ENCODE results near the gene ANKRD66. TPM values are rescaled to one million over a fixed set of nuclear protein-coding genes. Genes with fewer than 3 reads are reported as not detected.

The ANKRD66 gene
- polyA plus RNA-seq, 1 of the 3 experiments (the other 2 are of a cell fraction): not detected

- CTCF ChIA-PET: interaction anchor here (1.0 kb wide), 1 partner anchor 11 kb away, joined by 3 read pairs; no protein-coding TSS in a partner anchor
- Histone ChIP-seq H3K9ac (no peak overlapping the region), H4K20me1 (ENCODE audit: insufficient read depth) (no peaks in the 10 kb centered on the region), H3F3A (replicated peaks; ENCODE audit: insufficient read depth) (no peaks in the 10 kb centered on the region), H3K9me2 (no peaks in the 10 kb centered on the region), H3K4me3 (ENCODE audit: low read depth in 2 of 2, low read length in 1 of 2) (no peak overlapping the region), H2AFZ (ENCODE audit: low read depth) (no peak overlapping the region), H3K27ac (ENCODE audit: low read depth in 2 of 2, low read length in 1 of 2) (no peak overlapping the region), H3K27me3 (ENCODE audit: insufficient read depth) (no peaks in the 10 kb centered on the region; the same call in 1 of the 2 replicates), H3K36me3 (replicated peaks in 1 of 2; ENCODE audit: control insufficient read depth in 1 of 2, insufficient read depth in 2 of 2, low read length in 1 of 2) (no peaks in the 10 kb centered on the region), H3K4me2 (no peak overlapping the region), H3K79me2 (ENCODE audit: insufficient read depth) (no peaks in the 10 kb centered on the region), H3K4me1 (ENCODE audit: control insufficient read depth in 1 of 2, insufficient read depth in 2 of 2, low read depth in 1 of 2, low read length in 1 of 2) (no peaks in the 10 kb centered on the region), H3K9me3 (no peaks in the 10 kb centered on the region)
- WGBS (ENCODE audit: low lambda C conversion rate): 0% methylated on average over 1 of the region's 1 CpG
- DNase-seq: no peak
- no peak for TF ChIP-seq YY1 (IDR thresholded peaks at IDR 0.05; ENCODE audit: low read depth)
- no peak for TF ChIP-seq RCOR1 (IDR thresholded peaks at IDR 0.05; ENCODE audit: low read length)
- no peak for TF ChIP-seq FOXJ3 (CRISPR knock-in tag; IDR thresholded peaks at IDR 0.05)
- TF ChIP-seq EZH2phosphoT487 (IDR thresholded peaks at IDR 0.05; ENCODE audit: borderline replicate concordance, low read depth): no peak
- TF ChIP-seq POLR2AphosphoS5 (IDR thresholded peaks at IDR 0.05; ENCODE audit: low read depth, low read length): no peak
- TF ChIP-seq SIN3A (IDR thresholded peaks at IDR 0.05; ENCODE audit: borderline replicate concordance, low read depth, low read length): no peak
- TF ChIP-seq MXI1 (IDR thresholded peaks at IDR 0.05; ENCODE audit: low read depth, low read length): no peak
- no peak for TF ChIP-seq RXRA (IDR thresholded peaks at IDR 0.05; ENCODE audit: borderline replicate concordance, low read depth)
- POLR2A ChIA-PET: no interaction called here
Measured at GRCh38 chr6:46755865-46756264, 9.1 kb downstream of the ANKRD66 start.

- CTCF ChIA-PET: no interaction called here
- Histone ChIP-seq H3F3A (replicated peaks; ENCODE audit: insufficient read depth) (no peaks in the 10 kb centered on the region), H3K27me3 (ENCODE audit: insufficient read depth) (no peaks in the 10 kb centered on the region; the same call in 1 of the 2 replicates), H4K20me1 (ENCODE audit: insufficient read depth) (no peaks in the 10 kb centered on the region), H3K9me2 (no peaks in the 10 kb centered on the region), H3K27ac (ENCODE audit: low read depth in 2 of 2, low read length in 1 of 2) (no peak overlapping the region), H3K4me1 (ENCODE audit: control insufficient read depth in 1 of 2, insufficient read depth in 2 of 2, low read depth in 1 of 2, low read length in 1 of 2) (no peaks in the 10 kb centered on the region), H3K36me3 (replicated peaks in 1 of 2; ENCODE audit: control insufficient read depth in 1 of 2, insufficient read depth in 2 of 2, low read length in 1 of 2) (no peaks in the 10 kb centered on the region), H3K9me3 (no peaks in the 10 kb centered on the region), H3K4me3 (ENCODE audit: low read depth in 2 of 2, low read length in 1 of 2) (no peak overlapping the region), H3K9ac (no peak overlapping the region), H3K4me2 (no peak overlapping the region), H3K79me2 (ENCODE audit: insufficient read depth) (no peaks in the 10 kb centered on the region), H2AFZ (ENCODE audit: low read depth) (no peak overlapping the region)
- no peak for TF ChIP-seq POLR2AphosphoS5 (IDR thresholded peaks at IDR 0.05; ENCODE audit: low read depth, low read length)
- no peak for TF ChIP-seq EZH2phosphoT487 (IDR thresholded peaks at IDR 0.05; ENCODE audit: borderline replicate concordance, low read depth)
- TF ChIP-seq TEAD4 (IDR thresholded peaks at IDR 0.05; ENCODE audit: borderline replicate concordance, insufficient read depth): no peak
- TF ChIP-seq JUND (IDR thresholded peaks at IDR 0.05): no peak
- TF ChIP-seq MEF2A (IDR thresholded peaks at IDR 0.05; ENCODE audit: borderline replicate concordance, low read depth): no peak
- no peak for TF ChIP-seq NRF1 (IDR thresholded peaks at IDR 0.05; ENCODE audit: low read depth, low read length)
- no peak for TF ChIP-seq RAD21 (IDR thresholded peaks at IDR 0.05; ENCODE audit: low read length)
- POLR2A ChIA-PET: no interaction called here
- DNase-seq: no peak
- WGBS (ENCODE audit: low lambda C conversion rate): 2% methylated on average over 7 of the region's 7 CpGs
Measured at GRCh38 chr6:46756469-46757213, 9.9 kb downstream of the ANKRD66 start.

Data from SK-N-SH (cell line).